Measurements from ENCODE around the gene NTSR1.

NTSR1 gene

DNA sequence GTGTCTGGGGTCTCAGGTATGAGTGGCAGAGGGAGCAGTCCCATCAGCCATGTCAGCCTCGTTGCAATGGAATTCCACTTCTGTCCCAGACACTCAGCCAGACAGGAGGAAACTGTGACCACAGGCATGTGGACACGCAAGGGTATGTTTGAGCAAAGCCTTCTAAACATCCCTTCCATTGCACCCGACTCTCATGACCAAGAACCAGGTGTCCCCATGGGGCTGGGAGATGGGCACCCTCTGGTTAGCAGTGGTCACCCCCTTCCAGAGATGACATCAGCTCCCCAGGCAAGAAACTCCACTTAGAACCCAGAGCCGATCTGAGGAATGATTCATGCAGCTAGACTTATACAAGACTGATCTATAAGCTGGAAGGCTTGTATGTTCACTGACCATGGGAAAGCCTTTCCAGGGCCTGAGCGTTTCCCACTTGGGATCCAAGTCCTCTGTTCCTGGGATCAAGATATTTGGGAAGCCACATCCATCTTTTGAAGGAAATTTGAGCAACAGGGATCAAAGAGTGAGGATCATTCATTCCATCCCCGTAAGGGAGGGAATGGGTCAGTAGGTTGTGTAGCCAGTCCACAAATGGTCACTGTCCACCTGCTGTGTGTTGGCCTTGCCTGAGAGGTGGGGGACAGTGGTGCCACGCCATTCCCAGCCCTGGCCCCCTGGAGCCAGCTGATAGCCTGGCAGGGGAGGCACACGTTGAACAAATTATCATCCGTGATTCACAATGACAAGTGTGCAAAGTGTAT, 83.7 kb downstream of the NTSR1 start:
- DNase-seq = no peak

DNA sequence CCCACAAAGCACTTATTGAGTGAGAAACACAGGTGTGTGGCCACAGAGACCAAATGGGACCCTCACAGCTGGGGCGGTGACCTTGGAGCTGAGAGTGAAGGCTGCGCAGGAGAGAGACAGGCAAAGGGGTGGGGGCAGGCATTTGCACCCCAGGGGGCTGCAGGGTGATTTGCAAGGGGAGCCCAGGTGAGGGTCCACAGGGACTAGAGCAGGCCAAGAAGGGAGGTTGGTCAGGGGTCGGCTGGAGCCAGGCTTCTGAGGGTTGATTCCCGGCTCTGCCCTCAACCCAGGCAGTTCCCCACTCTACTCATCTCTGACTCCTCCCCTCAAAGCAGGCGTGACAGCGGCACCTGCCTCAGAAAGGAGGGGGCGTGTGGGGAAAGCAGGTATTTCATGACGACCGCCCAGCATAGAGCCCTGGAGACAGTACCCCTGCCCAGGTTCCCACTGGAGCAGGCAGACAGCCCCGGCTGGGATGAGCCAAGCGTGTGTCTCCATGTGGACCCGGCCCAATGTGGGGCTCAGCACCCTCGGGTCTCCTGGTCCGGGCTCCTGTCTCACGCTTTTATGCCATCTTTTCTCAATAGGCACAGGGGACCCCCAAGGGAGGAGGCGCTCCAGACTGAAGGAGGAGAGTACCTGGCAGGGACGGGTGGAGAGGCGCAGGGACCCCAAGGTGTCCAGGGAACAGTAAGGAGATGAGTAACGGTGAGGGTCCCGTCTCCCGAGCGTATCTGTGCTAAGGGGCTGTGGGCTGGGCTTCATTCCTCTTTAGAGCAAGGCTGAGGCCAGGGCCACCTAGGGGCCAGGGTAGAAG, 84.5 kb downstream of the NTSR1 start:
- no peak for DNase-seq

DNA sequence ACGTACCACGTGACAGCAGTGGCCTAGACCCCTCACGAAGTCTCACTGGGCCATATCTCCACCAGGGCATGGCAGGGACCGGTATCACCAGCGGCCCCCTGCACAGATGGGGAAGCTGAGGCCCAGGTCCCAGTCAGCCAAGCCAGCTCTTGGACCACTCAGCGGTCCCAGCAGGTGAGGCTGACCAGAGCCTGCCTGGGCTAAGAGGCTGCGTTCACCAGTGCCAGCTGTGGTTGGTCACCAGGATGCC, 85.0 kb downstream of the NTSR1 start:
- no peak for DNase-seq

DNA sequence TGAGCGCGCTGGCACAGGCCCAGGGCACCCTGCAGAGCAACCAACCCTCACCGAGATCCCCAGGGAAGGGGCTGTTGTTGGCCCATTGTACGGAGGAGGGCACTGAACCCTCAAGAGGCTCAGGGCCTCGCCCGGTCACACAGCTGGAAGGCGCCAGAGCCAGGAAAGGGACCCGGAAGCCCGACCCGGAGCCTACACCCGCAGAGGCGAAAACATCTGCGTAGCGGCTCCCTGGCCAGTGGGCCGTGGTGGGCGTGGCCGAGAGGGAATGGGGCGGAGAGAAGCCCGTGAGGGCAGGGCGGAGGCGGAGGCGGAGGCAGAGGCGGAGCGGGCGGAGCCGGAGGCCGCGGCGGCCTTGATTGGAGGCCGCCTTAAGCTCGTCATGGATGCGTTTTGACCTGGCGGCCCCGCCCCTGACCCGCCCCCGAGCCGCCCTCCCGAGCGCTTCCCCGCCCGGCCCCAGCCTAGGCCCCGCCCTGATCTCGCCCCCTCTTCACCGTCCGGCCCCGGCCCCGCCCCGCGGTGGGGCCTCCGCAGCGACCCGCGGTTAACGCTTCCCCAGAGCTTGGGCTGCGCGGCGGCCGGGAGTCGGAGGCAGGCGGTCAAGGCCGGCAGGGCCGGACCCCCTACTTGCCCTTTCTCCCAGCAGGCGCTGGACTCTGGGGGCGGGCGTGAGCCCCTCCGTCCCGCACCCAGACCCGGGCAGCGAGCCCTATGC, 85.5 kb downstream of the NTSR1 start:
- peak; percentile 65 for DNase-seq

DNA sequence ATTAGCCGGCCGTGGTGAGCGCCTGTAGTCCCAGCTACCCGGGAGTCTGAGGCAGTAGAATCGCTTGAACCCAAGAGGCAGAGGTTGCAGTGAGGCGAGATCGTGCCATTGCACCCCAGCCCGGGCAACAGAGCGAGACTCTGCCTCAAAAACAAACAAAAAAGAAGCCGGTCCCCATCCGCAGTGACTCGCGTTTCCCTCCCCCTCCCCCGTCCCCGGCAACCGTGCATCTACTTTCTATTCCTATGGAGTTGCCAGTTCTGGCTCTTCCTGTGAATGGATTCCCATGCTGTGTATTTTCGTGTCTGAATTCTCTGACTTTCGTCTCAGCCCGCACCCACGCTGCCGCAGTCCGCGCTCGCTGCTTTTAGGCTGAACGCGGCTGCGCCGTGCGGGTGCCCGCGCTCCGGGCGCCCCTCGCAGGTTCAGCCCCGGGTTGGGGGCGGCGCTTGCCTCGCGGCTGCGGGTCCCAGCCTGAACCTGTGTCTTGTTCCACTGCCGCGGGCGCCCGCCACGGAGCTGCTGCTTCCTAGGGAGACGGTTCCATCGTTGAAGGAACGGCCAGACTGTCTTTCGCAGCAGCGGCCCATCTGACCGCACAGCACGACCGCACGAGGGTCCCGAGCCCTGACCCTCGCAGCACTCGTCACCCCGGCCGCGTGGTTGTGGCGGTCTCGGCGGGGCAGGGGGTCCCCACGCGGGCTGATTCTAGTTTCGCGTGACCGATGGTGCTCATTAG, 86.6 kb downstream of the NTSR1 start:
- DNase-seq = peak; percentile 25

DNA sequence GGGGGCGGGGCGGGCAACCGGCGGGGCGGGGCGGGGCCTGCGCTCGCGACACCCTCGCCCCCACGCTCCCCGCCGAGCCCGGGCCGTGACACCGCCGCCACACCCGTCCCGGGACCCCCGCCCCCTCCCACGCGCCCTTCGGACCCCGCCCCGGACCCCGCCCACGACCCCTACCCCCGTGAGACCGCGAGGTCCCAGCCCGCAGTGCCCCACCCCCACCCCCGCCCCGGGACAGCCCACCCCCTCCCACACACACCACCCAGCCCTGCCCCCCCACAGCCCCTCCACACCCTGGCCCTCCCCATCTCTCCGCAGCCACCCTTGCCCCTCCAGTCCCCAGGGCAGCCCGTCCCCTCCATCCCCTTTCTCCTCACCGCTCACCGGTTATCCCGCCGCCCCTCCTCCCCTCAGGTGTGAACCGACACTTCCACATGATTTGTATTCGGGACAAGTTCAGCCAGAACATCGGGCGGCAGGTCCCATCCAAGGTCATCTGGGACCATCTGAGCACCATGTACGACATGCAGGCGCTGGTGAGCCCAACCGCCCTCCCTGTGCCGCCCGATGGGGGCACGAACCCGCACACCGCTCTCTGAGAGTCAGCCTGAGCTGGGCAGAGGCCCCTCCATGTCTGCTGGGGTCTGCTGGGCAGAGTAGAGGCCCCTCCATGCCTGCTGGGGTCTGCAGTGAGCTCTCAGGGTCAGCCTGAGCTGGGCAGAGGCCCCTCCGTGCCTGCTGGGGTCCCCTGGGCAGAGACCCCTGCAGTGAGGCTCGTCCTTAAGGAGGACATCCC, 88.3 kb downstream of the NTSR1 start:
- DNase-seq = no peak

DNA sequence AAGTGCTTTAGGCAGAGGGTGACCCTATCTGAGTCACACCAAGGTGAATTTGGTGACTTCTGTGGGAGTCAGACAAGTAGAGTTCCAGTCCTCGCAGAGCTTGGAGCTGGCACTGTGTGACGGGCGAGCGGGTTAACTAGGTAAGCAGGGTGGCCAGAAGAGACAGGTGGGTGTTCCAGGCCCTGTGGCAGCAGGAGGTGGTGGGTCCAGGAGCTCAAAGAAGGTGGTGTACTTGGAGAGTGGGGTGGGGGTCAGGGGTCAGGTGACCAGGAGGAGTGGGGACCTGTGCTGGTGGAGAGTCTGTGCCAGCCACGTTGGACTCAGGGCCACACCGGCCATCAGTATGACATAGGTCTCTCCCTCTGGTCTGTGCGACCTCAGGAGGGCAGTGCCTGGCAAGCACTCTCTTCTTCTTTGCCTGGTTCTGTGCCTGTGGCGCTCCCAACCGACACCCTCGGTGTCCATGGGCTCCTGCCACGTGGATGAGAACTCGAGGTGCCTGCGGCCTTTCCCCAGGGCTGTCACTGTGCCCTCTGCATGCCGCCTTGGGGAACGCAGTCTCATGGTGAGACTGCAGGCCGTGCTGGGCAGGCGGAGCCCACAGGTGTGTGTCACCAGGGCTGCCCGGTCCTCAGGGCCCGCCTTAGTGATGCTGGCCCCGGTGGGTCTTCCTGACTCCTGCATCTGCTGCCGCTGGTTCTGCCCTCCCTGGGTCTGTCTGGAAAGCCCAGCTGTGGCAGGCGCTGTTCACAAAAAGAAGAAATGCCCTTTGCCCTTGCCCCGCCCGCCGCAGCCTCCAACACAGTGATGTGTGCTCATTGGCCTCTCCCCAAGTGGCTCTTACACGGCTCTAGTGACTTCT, 89.3 kb downstream of the NTSR1 start:
- DNase-seq = no peak

DNA sequence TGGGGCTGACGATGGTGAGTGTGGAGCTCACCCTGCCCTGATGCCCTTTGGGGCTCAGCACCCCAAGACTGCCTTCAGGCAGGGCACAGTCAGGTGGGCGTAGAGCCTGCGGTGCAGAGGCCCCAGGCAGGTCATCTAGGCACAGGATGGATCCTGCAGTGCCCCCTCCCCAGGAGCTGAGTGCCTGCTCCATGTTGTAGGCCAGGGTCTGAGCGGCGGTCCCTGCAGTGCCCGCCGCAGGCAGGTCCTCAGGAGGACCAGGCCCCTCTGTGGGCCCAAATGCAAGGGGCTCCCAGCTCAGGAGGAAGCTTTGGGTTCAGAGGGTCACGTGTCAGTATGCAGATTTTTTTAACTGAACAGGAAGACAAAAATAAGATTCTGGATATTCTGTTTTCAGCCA, 90.4 kb downstream of the NTSR1 start:
- DNase-seq = no peak

DNA sequence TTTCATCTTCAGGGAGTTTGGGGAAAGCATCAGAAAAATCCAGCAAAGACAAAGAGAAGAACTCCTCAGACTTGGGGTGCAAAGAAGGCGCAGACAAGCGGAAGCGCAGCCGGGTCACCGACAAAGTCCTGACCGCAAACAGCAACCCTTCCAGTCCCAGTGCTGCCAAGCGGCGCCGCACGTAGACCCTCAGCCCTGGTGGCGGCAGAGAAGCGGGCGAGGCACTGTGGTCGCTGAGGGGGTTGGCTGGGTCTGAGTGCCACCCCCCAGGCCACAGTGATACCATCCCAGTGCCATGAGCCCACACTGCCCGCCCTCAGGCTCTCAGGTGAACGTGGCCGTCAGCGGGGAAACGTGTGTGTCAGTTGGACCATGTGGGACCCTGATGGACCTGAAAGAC, 90.8 kb downstream of the NTSR1 start:
- no peak for DNase-seq

DNA sequence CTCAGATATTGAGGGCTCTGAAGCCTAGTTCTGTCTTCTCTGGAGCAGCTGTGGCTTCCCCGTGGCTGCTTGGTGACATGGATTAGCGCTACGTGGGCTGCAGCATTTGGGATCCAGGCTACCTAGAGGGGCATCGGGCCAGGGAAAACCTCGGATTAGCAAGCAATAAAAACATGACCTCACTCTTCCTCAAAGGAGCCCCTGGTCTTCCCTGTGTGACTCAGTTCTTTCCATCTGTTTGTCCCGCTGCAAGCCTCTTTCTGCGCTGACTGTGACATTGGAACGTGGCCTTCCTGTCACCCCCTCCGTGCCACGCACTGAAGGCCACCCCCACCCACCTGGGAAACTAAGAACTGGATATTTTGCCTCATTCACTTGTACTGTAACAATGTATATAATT, 91.2 kb downstream of the NTSR1 start:
- DNase-seq = no peak

DNA sequence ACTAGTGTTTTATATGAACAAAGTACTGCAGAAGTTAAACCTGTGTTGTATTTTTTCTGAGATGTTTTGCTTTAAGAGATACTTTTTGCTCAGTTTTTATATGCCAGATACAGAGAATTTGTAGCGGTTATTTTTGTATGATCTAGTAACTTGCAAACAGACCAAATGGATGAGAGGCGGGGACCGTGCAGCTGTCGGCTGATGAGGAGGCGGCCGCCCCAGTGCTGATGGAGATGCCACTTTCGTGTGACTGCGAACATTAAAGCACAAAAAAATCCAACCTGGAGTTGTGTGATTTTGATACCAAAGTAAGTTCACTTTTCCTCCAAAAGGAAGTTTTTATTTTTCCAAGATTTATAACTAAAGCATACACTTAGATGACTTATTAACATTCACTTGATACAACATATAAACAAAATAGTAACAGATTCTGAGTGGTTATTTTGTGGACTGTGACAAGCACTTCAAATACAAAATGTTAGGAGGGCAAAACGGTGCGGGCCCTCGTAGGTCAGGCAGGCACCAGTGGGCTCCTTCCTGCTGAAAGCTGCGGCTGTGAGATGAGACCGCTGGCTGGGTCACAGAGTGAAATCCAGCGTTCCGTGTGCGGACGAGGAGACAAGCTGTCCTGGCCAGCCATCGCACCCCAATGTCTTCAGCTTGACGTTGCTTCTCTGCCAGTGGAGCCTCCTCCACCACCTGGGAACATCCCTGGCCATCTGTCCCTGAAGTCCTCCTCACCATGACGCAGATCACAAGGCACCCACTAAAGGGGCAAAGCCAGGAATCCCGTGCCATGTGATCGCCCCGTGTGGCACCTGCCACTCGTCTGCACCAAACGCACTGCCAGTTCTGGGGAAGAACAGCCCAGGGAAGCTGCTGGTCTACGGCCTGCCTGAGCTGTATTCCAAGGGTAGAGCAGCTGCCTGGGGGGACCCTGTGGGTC, 92.0 kb downstream of the NTSR1 start:
- no peak for DNase-seq

DNA sequence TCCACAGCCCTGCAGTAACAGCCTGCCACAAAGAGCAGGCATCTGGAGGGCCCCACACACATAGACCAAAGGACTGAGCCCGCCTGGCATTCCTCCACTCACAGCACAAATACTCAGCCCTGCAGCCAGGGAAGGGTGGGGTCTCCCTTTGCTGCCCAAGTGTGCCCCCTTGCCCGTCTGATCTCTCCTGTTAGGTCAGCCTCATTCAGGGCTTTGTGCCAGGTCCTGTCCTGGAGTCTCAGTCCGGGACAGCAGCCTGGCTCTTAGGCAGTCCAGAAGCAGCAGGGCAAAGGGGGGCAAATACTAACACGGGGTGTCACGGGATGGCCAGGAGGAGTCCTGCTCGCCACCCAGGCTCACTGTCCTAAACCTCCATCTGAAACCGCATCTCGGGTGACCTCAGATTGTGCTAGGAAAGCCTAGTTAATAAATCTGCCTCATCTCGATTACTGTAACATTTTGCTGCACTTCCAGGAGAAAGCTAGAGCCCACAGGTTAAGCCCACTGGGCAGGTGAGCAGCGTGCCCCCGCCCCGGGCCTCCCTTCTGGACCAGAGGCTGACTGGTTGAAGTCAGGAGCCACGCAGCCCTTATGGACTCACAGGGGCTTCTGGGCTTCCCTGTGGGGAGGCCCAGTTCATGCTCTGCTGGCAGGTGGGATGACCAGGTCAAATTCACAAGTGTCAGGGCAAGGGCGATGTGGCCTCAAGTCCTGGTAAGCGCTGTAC, 92.8 kb downstream of the NTSR1 start:
- no peak for DNase-seq

DNA sequence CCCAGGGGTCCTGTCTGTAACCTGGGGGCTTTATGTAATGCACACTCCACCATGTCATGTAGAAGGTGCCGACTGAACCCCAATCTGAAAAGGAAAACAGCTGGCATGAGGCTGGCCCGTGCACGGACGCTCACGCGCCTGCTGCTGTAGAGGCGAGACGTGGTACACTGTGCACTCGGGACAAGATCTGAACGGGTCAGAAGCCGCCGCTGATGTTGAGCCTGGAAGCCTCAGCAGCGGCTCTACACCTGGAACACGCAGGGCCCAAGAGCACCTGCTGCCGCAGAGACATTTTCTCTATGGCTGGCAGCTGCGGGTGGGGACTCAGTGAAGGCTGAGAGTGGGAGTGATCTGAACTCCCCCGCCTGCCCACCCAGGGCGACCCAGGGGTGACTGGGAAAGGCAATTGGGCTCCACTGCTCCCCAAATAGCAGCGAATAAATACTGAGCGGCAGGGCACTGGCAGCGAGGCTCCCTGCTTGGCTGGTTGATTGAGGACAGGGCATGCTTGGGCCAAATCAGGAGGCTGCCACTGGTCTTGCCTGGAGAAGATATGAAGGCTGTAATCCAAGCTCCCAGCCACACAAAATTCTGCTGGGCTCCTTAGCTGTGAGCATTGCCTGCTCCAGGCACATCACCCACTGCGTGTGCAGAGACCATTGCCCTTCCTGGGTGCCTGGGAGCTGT, 93.5 kb downstream of the NTSR1 start:
- DNase-seq = no peak

DNA sequence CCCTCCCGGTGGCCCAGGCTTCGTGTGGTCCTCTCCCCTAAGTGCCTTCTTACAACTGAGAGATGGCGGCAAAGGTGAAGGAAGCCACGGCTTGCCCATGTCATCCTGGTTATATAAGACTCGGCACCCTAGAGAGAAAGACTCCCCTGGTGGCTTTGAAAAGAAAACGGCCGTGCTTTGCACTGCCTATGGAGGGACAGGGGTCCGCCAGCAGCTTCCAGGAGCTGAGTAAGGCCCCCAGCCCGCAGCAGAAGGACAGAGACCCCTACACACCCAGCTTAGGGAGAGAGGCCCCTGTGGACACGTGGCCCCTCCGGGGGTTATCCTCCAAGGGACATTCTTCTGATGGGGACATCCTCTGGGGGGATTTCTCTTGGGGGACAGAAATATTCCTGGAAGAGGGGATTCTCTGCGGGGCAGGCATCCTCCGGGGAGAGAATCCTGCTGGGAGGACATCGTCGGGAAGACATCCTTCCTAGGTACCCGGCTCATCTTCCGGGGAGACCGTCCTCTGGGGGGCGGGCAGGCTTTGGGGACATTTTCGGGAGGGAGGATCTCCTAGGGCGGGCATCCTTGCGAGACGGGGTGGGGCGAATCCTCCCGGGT, 95.5 kb downstream of the NTSR1 start:
- DNase-seq = no peak

DNA sequence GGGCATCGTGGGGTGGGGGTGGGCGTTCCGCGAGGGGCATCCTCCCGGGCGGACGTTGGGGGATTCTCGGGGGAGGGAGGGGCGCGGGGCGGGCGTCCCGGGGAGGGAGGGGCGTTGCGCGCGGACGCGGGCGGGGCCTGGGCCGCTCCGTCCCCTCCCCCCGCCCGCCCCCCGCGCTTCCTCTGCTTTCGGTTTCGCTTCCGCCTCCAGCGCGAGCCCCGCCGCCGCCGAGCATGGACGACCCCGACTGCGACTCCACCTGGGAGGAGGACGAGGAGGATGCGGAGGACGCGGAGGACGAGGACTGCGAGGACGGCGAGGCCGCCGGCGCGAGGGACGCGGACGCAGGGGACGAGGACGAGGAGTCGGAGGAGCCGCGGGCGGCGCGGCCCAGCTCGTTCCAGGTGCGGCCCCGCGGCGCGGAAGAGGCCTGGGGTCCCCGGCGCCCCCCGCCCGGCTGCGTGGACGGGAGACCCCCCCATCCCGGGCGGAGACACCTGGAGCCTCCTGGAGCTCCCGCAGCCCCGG, 96.1 kb downstream of the NTSR1 start, which contains the start of gene OGFR:
TSS of gene OGFR (plus strand) at position 209 of the 528 bp plus-strand sequence. CDS start at position 234, 25 bp downstream.
- DNase-seq = no peak

DNA sequence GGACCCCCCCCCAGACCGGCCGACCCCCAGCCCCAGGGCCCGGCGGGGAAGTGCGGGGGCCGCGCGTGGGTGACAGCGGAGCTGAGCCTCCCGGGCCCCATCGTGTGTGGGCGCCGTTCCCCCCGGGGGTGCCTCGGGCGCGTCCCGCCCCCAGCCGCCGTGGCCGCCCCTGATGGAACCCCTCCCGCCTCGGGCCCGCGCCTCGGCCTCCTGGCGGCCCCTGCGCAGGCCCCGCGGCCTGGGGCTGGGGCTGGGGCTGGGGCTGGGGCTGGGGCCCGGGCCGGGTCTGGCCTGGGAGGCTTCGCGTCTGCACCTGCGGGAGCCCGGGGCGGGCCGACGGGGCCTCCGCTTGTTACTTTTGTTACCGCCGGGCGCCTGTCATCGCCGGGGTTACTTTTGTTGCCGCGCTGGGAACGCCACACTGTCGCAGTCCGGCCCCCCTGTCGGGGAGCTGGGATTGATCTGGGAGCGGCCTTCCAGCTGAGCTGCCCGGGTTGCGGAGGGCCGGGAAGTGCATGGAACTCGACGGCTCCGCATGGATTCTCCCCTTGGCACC, 96.6 kb downstream of the NTSR1 start:
- no peak for DNase-seq

DNA sequence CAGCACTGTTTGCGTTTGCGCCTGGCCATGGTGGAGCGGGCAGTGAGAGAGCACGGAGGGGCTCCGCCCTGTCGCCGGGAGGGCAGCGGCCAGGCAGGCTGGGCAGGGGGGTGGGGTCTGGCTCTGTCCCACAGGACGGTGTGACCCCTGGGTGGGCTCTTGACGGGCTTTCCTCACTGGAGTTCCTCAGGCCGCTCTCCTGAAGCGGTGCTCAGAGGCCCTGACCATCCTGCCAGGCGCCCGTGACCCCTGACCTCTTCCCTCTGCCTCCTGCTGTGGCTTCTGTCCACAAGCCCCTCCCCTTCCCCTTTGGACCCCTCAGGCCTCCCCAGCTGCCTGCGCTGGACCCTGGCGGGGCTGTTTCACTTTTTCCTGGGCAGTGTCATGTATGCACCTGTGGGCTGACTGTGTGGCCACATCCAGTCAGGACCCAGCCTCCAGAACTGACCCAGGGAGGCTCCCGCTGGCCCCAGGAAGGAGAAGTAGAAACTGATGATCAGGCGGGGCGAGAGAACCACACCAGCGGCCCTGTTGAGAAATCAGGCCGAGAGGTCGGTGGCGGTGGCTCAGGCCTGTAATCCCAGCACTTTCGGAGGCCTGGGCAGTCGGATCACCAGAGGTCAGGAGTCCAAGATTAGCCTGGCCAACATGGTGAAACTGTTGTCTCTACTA, 97.2 kb downstream of the NTSR1 start:
- DNase-seq = no peak

All from NCI-H748 treated with DMSO at 0.1 percent for 48 hours (cell line).